ENCODE data around the gene ANK2.

GRCh38 chr4:113390850-113391249 is 341.4 kb downstream of the ANK2 start:
- TF ChIP-seq GATA2 (IDR thresholded peaks at IDR 0.05; ENCODE audit: low read depth, low read length) (no peak), GATA3 (IDR thresholded peaks at IDR 0.05; ENCODE audit: low read depth, low read length) (no peak)
